Dermis lymphatic vessel endothelial cell (primary cell): ENCODE results near the gene FGB. TPM values are rescaled to one million over a fixed set of nuclear protein-coding genes. Genes with fewer than 3 reads are reported as not detected.

Experiments used
- total RNA-seq: library from RNA; depleted of rRNA; stranded (reverse); fragments of >200 nt; gene quantifications from 2 replicates; pipeline ENCODE4 v1.2.1, GENCODE V29; 2014

FGB gene
- not detected in 2 replicates for total RNA-seq

GRCh38 chr4:154562697-154563254 lies at the start of gene FGB:
Gene FGB (plus strand): TSS chr4:154563011. CDS start chr4:154563019, 8 bp downstream.

GRCh38 chr4:154549894-154550790 lies 12.7 kb upstream of the FGB start, which contains the start of gene PLRG1:
Gene PLRG1 (minus strand): TSS chr4:154550400. CDS start chr4:154550308, 92 bp downstream.

GRCh38 chr4:154590329-154591006 lies 27.7 kb downstream of the FGB start, which contains the start of gene FGA:
Gene FGA (minus strand): TSS chr4:154590742. CDS start chr4:154590687, 55 bp downstream.

GRCh38 chr4:154612472-154613414 lies 49.9 kb downstream of the FGB start, which contains the start of gene FGG:
Gene FGG (minus strand): TSS chr4:154612656. CDS start chr4:154612609, 47 bp downstream.

Other genes starting within 250 kb of the FGB start
- 0.26 and 5.6 TPM in 2 replicates for gene DCHS2, start 71.2 kb upstream of the FGB start, total RNA-seq
- gene PLRG1, start 12.6 kb upstream of the FGB start, total RNA-seq = 48.0 and 68.1 TPM in 2 replicates
- gene FGA, start 27.7 kb downstream of the FGB start, total RNA-seq = not detected in 2 replicates
- not detected in 2 replicates for gene FGG, start 49.6 kb downstream of the FGB start, total RNA-seq
- gene LRAT, start 181.0 kb downstream of the FGB start, total RNA-seq = under 0.01 TPM in 1 of 2 replicates, not detected in the other
- 0.11 TPM in 1 of 2 replicates, not detected in the other for gene RBM46, start 218.3 kb downstream of the FGB start, total RNA-seq